Stimulated activated CD4-positive, alpha-beta T cell treated with anti-CD3 and anti-CD28 coated beads, TNF-alpha, amount 100 ng/mL, for 4 hours (primary cell): ENCODE data around the gene KRTAP15-1.

Source experiments
- DNase-seq, 3 experiments: peaks; one replicate each; pipeline ENCODE4 v3.0.0-alpha.2; 2020; ENCODE audit warnings: low read depth in 3 of 3

KRTAP15-1 gene

DNA sequence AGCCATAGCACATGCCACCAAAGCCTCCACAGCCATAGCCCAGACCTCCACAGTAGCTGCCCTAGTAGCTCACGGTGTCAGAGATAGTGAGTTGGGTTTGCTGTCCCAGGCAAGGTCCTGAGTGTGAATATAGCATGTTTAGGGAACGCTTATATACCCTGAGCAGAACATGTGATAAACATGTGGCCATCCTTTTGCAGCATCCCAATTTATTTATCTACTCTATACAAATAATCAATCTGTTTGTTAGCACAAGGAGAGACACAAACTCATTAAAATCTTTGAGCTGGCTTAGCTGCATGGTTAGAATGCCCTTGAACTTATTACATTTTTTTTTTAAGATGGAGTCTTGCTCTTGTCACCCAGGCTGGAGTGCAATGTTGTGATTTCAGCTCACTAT, 47.3 kb downstream of the KRTAP15-1 start, which contains the start of gene KRTAP19-2:
Gene KRTAP19-2 (minus strand): TSS at position 101 of the 400 bp plus-strand sequence. CDS start 88 bp downstream, at position 13.
- DNase-seq, result no peak
